Breast epithelium (tissue), 3 donors: ENCODE results near the gene SLC5A2.

ENCODE experiments used
- POLR2AphosphoS5 ChIP-seq, 3 donors: sonication (generic); formaldehyde crosslinking; IDR thresholded peaks; one replicate each; pipeline ENCODE4 v1.6.1; 2017; ENCODE audit warnings: antibody characterized with exemption in 3 of 3
- TF ChIP-seq, protein P1 (sequence below), 3 donors: fragments of 450-650 bp; IDR thresholded peaks; one replicate each; pipeline ENCODE4 v1.5.1; 2016 to 2017; ENCODE audit warnings: antibody characterized with exemption in 3 of 3, mild to moderate bottlenecking in 3 of 3, moderate library complexity in 3 of 3

DNA sequence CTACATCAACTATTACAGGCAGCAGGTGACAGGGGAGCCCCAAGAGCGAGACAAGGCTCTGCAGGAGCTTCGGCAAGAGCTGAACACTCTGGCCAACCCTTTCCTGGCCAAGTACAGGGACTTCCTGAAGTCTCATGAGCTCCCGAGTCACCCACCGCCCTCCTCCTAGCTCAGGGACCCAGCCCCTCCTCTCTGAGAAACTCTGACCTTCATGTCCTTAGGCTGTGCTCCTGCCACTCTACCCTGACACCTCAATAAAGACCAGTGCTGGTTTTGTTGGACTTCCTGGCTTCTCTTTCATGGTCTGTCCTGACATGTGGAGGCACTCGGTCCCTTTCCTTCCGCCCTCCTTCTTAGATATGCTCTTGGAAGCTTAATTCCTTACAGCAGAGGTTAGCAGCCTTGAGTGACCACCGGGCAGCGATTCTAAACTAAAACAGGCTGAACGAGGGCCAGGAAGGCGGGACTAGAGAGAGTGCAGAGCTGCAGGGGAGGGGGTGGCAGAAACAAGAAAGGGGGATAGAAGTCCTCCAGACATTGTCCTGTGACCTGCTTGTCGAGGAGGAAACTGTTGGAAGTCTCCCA, 45.7 kb downstream of the SLC5A2 start:
- TF ChIP-seq, protein P1, sequence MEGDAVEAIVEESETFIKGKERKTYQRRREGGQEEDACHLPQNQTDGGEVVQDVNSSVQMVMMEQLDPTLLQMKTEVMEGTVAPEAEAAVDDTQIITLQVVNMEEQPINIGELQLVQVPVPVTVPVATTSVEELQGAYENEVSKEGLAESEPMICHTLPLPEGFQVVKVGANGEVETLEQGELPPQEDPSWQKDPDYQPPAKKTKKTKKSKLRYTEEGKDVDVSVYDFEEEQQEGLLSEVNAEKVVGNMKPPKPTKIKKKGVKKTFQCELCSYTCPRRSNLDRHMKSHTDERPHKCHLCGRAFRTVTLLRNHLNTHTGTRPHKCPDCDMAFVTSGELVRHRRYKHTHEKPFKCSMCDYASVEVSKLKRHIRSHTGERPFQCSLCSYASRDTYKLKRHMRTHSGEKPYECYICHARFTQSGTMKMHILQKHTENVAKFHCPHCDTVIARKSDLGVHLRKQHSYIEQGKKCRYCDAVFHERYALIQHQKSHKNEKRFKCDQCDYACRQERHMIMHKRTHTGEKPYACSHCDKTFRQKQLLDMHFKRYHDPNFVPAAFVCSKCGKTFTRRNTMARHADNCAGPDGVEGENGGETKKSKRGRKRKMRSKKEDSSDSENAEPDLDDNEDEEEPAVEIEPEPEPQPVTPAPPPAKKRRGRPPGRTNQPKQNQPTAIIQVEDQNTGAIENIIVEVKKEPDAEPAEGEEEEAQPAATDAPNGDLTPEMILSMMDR (IDR thresholded peaks at IDR 0.05), result no peak
- TF ChIP-seq POLR2AphosphoS5 (IDR thresholded peaks at IDR 0.05), result no peak
